GM21528 (cell line): Measurements from ENCODE around the gene SERPINA3.

Source experiments
- ATAC-seq: cut with Tn5 transposase; IDR thresholded peaks from one replicate; pipeline ENCODE4 v1.9.1; 2021; ENCODE audit warnings: mild to moderate bottlenecking, moderate library complexity; ENCODE audit not compliant: unreplicated experiment, low FRiP score

The SERPINA3 gene

DNA sequence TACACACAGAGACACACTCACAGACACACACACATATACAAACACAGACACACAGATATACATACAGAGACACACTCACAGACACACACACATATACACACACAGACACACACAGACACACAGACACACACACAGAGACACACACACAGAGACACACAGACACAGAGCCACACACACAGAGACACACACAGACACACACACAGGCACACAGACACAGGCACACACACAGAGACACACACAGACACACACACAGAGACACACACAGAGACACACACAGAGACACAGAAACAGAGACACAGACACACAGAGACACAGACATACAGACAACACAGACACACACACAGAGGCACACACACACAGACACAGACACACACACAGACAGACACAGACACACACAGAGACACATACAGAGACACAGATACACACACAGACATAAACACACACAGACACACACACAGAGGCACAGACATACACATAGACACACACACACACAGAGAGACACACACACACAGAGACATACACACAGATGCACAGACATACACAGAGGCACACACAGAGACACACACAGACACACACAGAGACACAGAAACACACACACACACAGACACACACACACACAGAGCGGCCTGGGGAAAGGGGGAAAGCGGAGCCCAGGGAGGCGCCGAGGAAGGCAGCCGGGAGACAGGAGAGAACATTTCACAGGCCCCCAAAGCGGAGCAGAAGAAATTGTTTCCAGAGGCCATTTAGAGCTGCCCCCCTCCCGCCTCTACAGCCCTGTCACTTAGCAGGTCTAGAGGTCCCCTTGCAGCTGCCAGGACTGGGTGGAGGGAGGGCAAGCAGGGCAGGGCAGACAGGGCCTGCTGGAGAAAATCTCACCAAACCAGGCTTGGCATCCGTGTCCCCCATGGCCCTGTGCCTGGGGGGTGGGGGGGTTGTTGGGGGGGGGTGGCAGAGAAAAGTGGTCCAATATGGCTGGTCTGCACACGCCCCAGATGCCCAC, 38.9 kb downstream of the SERPINA3 start:
- ATAC-seq, result no peak

GRCh38 chr14:94653321-94653720, 41.1 kb downstream of the SERPINA3 start:
- ATAC-seq, result no peak

GRCh38 chr14:94654071-94654861, 42.1 kb downstream of the SERPINA3 start:
- no peak for ATAC-seq

DNA sequence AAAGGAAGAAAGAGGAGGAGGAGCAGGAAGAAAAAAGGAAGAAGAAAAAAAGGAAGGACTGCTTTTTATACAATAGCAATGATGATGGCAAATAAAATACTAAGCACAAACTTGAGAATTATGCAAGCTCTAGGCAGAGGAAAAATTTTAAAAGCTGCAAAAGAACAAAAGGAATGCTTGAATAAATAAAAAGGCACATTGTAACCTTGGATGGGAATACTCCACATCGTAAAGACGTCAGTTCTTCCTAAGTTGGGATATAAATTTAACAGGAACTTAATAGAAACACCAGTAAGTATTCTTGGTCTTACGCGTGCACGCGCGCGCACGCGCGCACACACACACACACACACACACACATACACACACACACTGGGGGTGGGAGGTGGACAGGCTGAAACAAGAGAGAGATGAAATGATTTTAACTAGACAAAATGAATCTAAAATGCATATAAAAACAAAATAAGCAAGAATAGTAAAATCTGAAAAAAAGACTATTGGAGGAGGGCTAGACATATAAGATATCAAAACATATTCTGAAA, 43.0 kb downstream of the SERPINA3 start:
- no peak for ATAC-seq

GRCh38 chr14:94656043-94656442, 43.9 kb downstream of the SERPINA3 start:
- ATAC-seq, result no peak

- no peak for ATAC-seq
These were observed 47.1 kb downstream of the SERPINA3 start for GRCh38 chr14:94659256-94659655.

GRCh38 chr14:94659901-94660300, 47.7 kb downstream of the SERPINA3 start:
- no peak for ATAC-seq

GRCh38 chr14:94660306-94660946, 48.2 kb downstream of the SERPINA3 start:
- no peak for ATAC-seq

DNA sequence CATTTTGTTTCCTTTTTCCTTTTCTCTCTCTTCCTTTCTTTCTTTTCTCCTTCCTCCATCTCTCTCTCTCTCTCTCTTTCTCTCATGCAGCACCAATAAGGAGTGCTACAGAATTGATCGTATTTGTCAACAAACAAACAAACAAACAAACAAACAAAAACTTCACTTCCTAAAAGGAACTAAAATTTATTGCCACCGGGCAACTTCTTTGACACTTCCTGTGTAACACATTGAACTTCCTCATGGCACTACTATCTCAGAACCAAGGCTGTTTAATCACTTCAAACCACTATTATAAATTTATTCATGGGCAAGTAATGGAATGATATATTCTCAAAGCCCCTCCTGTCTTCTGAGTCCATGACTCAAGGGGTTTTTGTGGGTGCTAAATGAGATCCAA, 51.3 kb downstream of the SERPINA3 start:
- no peak for ATAC-seq

DNA sequence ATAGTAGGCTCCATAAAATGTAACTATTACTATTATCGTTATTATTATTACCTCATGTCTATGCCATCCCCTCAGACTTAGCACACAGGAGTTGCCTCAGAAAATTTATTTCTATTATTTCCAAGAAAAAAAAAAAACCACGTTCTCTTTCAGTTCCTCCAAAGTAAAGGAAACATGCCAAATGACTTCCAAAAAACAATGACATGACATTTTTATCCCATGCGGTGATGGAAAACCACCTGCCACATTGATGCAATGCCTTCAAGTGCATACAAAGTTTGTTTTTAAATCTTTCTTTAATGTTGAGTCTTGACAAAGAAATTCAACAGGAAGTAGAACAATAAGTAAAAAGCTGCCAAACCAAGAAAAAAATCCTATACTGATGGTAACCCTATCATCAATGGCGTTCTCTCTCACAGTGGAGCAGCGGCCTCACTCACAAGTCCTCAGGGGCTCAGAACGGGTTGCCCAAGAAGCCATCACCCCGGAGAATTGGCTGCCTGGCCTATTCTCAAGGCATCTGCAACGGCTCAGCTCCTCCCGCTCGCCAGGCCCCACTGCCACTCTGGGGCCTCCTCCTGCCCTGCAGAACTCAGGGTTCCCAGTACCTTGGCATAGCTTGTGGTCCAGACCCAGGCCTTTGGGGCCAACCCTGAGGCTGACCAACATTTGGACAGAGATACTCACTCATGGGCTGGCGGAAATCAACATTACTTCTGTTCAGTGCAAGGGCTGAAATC, 51.9 kb downstream of the SERPINA3 start:
- no peak for ATAC-seq

GRCh38 chr14:94665121-94665520, 52.9 kb downstream of the SERPINA3 start:
- no peak for ATAC-seq

DNA sequence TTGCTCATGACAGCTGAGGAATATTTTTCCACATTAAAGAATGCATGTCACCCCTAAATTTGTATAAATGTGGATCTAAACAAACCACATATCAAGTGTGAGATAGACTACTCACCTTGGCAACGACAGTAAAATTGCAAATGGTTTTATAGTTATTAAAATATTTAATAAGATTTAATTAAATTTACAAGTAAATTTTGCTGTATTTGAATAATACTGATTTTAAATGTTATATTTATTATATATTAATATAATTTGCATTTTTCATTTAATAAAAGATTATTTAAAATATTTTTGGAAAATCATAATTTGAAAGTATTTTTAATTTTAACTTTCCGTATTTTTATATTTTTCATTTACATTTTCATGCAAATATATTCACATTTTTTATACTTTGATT, 53.4 kb downstream of the SERPINA3 start:
- ATAC-seq, result no peak

- ATAC-seq, result no peak
These were observed 58.6 kb downstream of the SERPINA3 start for GRCh38 chr14:94670692-94671285.

DNA sequence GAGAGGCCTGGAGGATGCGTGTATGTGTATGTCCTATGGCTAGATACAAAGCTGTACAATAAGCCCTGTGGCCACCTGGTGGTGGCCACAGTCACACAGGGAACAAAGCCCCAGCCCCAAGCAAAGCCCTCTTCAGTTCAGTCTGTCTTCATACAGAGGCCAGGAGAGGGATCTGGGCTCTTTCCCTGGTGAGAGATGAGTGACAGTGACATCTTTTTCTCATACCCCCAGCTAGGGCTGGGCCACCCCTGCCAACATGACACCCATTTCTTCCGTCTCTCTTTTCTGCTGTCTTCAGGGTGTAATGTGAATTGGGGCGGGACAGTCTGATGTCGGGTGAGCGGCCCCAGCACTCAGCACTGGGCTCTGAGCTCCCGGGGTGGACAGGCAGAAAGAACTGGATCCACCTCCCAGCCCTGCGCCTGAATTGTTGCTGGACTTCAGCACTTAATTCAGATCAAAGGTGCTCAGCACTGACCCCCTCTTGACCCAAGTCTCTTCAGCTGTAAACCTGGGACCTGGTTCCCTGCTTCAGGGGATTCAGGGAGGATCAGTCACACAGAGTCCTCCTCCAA, 59.8 kb downstream of the SERPINA3 start:
- no peak for ATAC-seq

DNA sequence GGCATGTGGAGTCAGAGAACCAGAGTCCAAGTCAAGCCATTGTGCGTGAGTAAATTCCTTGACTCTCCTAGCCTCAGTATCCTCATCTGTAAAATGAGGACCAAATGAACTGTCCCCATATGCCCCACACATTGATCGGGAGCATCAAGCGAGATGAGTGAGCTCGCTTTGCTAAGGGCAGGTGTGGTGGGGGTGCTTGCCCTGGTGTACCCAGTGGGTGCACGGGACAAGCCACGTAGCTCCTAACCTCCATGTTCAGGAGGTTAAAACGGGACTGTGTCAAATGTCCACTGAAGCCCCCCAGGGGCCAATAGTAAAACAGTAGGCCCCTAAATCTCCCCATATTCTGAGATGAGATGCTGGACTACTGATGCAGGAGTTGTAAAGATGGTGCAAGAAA, 60.9 kb downstream of the SERPINA3 start:
- no peak for ATAC-seq
